ENCODE measurements around the gene CGB1. TPM values are rescaled to one million over a fixed set of nuclear protein-coding genes. Genes with fewer than 3 reads are reported as not detected.
A peak's percentile ranks its signal among the peaks of the same experiment; 100 is the strongest.
"Not testable (repeated sequence)": the region's sequence is repeated elsewhere in the genome, so short reads cannot be mapped to it uniquely, and the experiment has no call there.

The CGB1 gene
- total RNA-seq, 1 donor from 2014 or later: not detected

GRCh38 chr19:49042177-49042576 lies 5.5 kb upstream of the CGB1 start:
- H3K27me3 ChIP-seq: no peaks in the 10 kb centered on the region
- DNase-seq (no peak), ATAC-seq (no peak)
- no peak overlapping the region for H3K4me3 ChIP-seq
- H3K4me1 ChIP-seq: no peaks in the 10 kb centered on the region
- H3K27ac ChIP-seq: no peak overlapping the region
- TF ChIP-seq, protein P1, sequence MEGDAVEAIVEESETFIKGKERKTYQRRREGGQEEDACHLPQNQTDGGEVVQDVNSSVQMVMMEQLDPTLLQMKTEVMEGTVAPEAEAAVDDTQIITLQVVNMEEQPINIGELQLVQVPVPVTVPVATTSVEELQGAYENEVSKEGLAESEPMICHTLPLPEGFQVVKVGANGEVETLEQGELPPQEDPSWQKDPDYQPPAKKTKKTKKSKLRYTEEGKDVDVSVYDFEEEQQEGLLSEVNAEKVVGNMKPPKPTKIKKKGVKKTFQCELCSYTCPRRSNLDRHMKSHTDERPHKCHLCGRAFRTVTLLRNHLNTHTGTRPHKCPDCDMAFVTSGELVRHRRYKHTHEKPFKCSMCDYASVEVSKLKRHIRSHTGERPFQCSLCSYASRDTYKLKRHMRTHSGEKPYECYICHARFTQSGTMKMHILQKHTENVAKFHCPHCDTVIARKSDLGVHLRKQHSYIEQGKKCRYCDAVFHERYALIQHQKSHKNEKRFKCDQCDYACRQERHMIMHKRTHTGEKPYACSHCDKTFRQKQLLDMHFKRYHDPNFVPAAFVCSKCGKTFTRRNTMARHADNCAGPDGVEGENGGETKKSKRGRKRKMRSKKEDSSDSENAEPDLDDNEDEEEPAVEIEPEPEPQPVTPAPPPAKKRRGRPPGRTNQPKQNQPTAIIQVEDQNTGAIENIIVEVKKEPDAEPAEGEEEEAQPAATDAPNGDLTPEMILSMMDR (IDR thresholded peaks at IDR 0.05): no peak
- H3K36me3 ChIP-seq: no peaks in the 10 kb centered on the region
- intact Hi-C loops (cut with DNase I): no loop called here
- no peaks in the 10 kb centered on the region for H3K9me3 ChIP-seq

DNA sequence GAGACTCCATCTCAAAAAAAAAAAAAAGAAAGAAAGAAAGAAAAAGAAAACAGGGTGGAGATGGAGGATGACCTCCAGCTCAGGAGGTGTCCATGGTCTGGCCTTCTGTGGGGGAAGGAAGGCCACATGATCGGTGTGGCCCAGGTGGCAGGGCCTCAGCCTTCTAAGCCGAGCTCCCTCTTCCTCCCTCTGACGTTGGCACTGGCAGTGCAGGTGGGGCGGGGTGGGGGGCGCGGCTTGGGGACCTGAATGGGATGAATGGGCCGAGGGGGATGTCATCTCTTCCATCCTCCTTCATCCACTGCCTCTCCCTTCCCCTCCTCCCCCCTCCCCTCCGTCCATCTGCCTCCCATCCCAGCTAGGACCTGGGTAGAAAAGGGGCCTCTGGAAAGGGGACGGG lies 3.0 kb upstream of the CGB1 start:
- H3K4me1 ChIP-seq; H3K9me3 ChIP-seq; intact Hi-C loops (cut with DNase I); ATAC-seq; H3K4me3 ChIP-seq; H3K36me3 ChIP-seq; H3K27ac ChIP-seq; DNase-seq; H3K27me3 ChIP-seq: not testable (repeated sequence)

- H3K9me3 ChIP-seq; DNase-seq; ATAC-seq; intact Hi-C loops (cut with DNase I); H3K4me1 ChIP-seq; H3K27me3 ChIP-seq; H3K36me3 ChIP-seq; H3K4me3 ChIP-seq; H3K27ac ChIP-seq: not testable (repeated sequence)
Measured at GRCh38 chr19:49038557-49039276, 2.0 kb upstream of the CGB1 start.

GRCh38 chr19:49038111-49038510 lies 1.4 kb upstream of the CGB1 start:
- H3K9me3 ChIP-seq; H3K4me1 ChIP-seq; ATAC-seq; H3K27ac ChIP-seq; intact Hi-C loops (cut with DNase I); H3K36me3 ChIP-seq; H3K4me3 ChIP-seq; H3K27me3 ChIP-seq; DNase-seq: not testable (repeated sequence)

- intact Hi-C loops (cut with DNase I); H3K27me3 ChIP-seq; H3K4me1 ChIP-seq; H3K27ac ChIP-seq; H3K4me3 ChIP-seq; DNase-seq; H3K9me3 ChIP-seq; H3K36me3 ChIP-seq: not testable (repeated sequence)
- TF ChIP-seq, protein P1 (IDR thresholded peaks at IDR 0.05): peak; percentile 35
- ATAC-seq: peak; percentile 29
Measured at GRCh38 chr19:49031642-49032301, 4.9 kb downstream of the CGB1 start, which contains the start of gene CGB2. Gene CGB2, plus strand, starts transcription at chr19:49031890. Its CDS starts 206 bp downstream, at chr19:49032096.

DNA sequence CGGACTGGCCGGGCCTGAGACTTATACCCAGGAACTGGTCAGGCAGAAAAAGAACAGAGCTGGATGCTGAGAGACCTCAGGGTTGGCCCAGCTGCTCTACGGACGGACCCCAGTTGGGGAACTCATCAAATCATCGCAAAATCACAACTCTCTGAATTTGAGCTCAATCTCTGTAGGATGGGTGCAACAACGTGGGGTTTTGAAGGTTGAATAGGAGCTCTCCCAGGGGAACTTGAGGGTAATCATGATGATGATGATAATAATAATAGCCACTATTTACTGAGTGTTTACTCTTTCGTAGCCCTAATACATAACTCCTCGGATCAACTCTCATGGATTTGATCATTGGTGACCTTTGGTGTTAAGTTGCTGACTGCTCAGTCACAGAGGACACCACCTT lies 6.4 kb downstream of the CGB1 start:
- H3K4me3 ChIP-seq; ATAC-seq; H3K27ac ChIP-seq; DNase-seq; H3K36me3 ChIP-seq; intact Hi-C loops (cut with DNase I); H3K27me3 ChIP-seq; H3K4me1 ChIP-seq; H3K9me3 ChIP-seq: not testable (repeated sequence)

GRCh38 chr19:49029749-49030148 lies 6.9 kb downstream of the CGB1 start:
- H3K4me3 ChIP-seq; intact Hi-C loops (cut with DNase I); ATAC-seq; H3K36me3 ChIP-seq; H3K27ac ChIP-seq; H3K4me1 ChIP-seq; H3K9me3 ChIP-seq; DNase-seq; H3K27me3 ChIP-seq: not testable (repeated sequence)

- peak; percentile 14 for ATAC-seq
- H3K9me3 ChIP-seq; intact Hi-C loops (cut with DNase I): not testable (repeated sequence)
Measured at GRCh38 chr19:49028686-49029085, 8.0 kb downstream of the CGB1 start.

GRCh38 chr19:49025599-49025998 lies 11.1 kb downstream of the CGB1 start:
- H3K4me1 ChIP-seq; ATAC-seq; H3K9me3 ChIP-seq; DNase-seq; H3K27ac ChIP-seq; H3K27me3 ChIP-seq; H3K4me3 ChIP-seq; intact Hi-C loops (cut with DNase I); H3K36me3 ChIP-seq: not testable (repeated sequence)

More at GRCh38 chr19:49028686-49029085, 8.0 kb downstream of the CGB1 start:
- DNase-seq, H3K36me3 ChIP-seq, H3K4me3 ChIP-seq, H3K27ac ChIP-seq, H3K27me3 ChIP-seq, H3K4me1 ChIP-seq: not testable (repeated sequence)

DNA sequence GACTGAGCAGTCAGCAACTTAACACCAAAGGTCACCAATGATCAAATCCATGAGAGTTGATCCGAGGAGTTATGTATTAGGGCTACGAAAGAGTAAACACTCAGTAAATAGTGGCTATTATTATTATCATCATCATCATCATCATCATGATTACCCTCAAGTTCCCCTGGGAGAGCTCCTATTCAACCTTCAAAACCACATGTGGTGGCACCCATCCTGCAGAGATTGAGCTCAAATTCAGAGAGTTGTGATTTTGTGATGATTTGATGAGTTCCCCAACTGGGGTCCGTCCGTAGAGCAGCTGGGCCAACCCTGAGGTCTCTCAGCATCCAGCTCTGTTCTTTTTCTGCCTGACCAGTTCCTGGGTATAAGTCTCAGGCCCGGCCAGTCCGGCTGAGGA lies 11.6 kb downstream of the CGB1 start:
- intact Hi-C loops (cut with DNase I); ATAC-seq: not testable (repeated sequence)

DNA sequence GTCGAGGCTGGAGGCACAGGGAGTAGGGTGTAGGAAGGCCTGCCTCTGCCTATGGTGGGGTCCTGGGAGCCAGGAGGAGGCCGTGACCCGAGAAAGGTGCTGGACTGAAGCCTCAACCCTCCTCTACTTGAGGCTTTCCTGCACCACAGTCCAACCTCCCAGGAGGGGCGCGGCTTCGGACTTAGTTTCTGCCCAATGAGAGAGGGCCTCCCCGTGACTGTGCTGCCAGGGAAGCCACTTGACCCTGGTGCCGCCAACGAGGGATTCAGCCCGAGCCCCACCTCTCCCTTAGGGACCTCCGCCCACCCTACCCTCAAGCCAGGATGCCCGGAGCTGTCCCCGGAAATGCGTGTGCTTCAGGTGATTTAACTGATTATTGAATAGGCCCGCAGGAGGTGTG lies 12.5 kb downstream of the CGB1 start, which contains the start of gene CGB3:
Gene CGB3, minus strand, starts transcription at position 101 of the 400 bp plus-strand sequence. CDS start 362 bp downstream, outside the sequence.
- H3K27ac ChIP-seq; H3K27me3 ChIP-seq; H3K36me3 ChIP-seq; H3K9me3 ChIP-seq; H3K4me3 ChIP-seq; ATAC-seq; DNase-seq; H3K4me1 ChIP-seq; intact Hi-C loops (cut with DNase I): not testable (repeated sequence)

More for the DNA sequence above, 11.6 kb downstream of the CGB1 start:
- H3K27ac ChIP-seq, H3K4me3 ChIP-seq, DNase-seq, H3K4me1 ChIP-seq, H3K36me3 ChIP-seq, H3K9me3 ChIP-seq, H3K27me3 ChIP-seq: not testable (repeated sequence)

Data from upper lobe of right lung (tissue), 1 donor.